Epithelial cell of umbilical artery (primary cell): Measurements from ENCODE around the gene FAM227B. TPM values are rescaled to one million over a fixed set of nuclear protein-coding genes. Genes with fewer than 3 reads are reported as not detected.

Experiments
- total RNA-seq: library from RNA; depleted of rRNA; stranded (reverse); fragments of >200 nt; gene quantifications from 2 replicates; pipeline ENCODE4 v1.2.3, GENCODE V29; 2014

Gene FAM227B, protein sequence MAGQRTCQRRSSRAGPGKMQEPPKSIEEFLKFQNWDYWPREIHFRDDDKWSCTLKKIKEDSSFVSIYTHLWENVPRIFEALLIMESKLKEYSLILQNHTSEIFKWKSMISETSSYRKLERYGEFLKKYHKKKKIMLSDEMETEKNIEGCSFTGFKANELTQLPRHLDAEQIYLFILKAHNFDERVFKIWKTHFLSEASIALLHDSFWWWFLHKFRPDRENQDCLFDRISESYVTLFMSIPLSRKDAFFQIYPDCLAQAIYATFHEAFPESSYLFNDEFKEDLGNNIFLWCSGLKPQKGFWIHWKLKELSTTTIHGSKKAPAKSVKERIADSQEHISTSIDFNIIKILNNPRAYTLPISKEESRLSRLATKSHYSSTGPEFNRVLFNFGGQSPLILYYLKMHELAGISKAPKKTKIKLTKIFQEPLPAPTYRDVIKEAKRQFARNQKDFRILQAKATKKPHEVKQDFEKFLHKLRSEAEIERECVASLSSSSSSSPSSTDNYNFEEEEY
- total RNA-seq: 2.1 and 2.6 TPM in 2 replicates

GRCh38 chr15:49620658-49621368 is at the start of gene FAM227B, which contains the start of gene DTWD1:
Gene FAM227B (minus strand): TSS chr15:49620818. CDS start chr15:49615171, 5,647 bp downstream.
Gene DTWD1 (plus strand): TSS chr15:49621048. CDS start chr15:49625168, 4,120 bp downstream.

DNA sequence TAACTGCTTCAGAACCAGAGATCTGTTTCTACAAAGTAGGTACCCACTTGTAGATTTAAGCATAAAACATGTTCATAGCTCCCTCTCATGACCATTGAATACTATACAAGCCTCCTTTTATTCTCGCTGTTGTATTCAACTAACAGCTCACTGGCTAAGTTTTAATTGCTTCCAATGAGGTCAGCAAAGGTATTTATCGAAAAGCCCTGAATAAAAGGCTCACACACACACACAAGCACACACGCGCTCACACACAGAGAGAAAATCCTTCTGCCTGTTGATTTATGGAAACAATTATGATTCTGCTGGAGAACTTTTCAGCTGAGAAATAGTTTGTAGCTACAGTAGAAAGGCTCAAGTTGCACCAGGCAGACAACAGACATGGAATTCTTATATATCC is 197.6 kb downstream of the FAM227B start, which contains the start of gene FGF7:
FGF7 (plus strand) TSS at position 222 of the 400 bp plus-strand sequence. CDS start 1,056 bp downstream, outside the sequence.

Other genes with a start within 250 kb of the FAM227B start
- 0.32 and 0.61 TPM in 2 replicates for gene FGF7, start 197.6 kb downstream of the FAM227B start, total RNA-seq
- 15.6 and 25.8 TPM in 2 replicates for gene DTWD1, start 230 bp upstream of the FAM227B start, total RNA-seq